IPS DF 4.7 (cell line): Measurements from ENCODE around the gene MCMBP.
"Not testable (repeated sequence)": the region's sequence is repeated elsewhere in the genome, so short reads cannot be mapped to it uniquely, and the experiment has no call there.

Experiments
- DNase-seq: peaks from one replicate; pipeline ENCODE4 v3.0.0-alpha.2; 2013; ENCODE audit warnings: low spot score; ENCODE audit errors: extremely low read depth

The MCMBP gene

GRCh38 chr10:119872610-119872859, at the start of gene MCMBP:
TSS of gene MCMBP (minus strand) at chr10:119872843. CDS start at chr10:119872584, 259 bp downstream.
- no peak for DNase-seq

GRCh38 chr10:119919826-119920225, 47.2 kb upstream of the MCMBP start:
- no peak for DNase-seq

GRCh38 chr10:119919271-119919670, 46.6 kb upstream of the MCMBP start:
- DNase-seq = no peak

- no peak for DNase-seq
Observed at GRCh38 chr10:119917777-119918176, 45.1 kb upstream of the MCMBP start.

GRCh38 chr10:119910689-119911088, 38.0 kb upstream of the MCMBP start:
- no peak for DNase-seq

GRCh38 chr10:119908166-119908565, 35.5 kb upstream of the MCMBP start:
- no peak for DNase-seq

- not testable (repeated sequence) for DNase-seq
Observed at GRCh38 chr10:119907695-119908094, 35.1 kb upstream of the MCMBP start.

- DNase-seq = no peak
Observed at GRCh38 chr10:119903946-119904666, 31.5 kb upstream of the MCMBP start.

GRCh38 chr10:119898577-119898976, 25.9 kb upstream of the MCMBP start:
- no peak for DNase-seq

GRCh38 chr10:119896937-119897770, 24.5 kb upstream of the MCMBP start:
- no peak for DNase-seq

- DNase-seq = no peak
Observed at GRCh38 chr10:119896061-119896655, 23.5 kb upstream of the MCMBP start.

GRCh38 chr10:119893845-119894427, 21.3 kb upstream of the MCMBP start:
- DNase-seq = no peak

- no peak for DNase-seq
Observed at GRCh38 chr10:119893074-119893473, 20.4 kb upstream of the MCMBP start.

- DNase-seq = peak; percentile 75
Observed at GRCh38 chr10:119892188-119893065, 19.8 kb upstream of the MCMBP start, which contains the start of gene SEC23IP. TSS of gene SEC23IP (plus strand) at chr10:119892730. CDS start at chr10:119892783, 53 bp downstream.

GRCh38 chr10:119891849-119892187, 19.2 kb upstream of the MCMBP start:
- DNase-seq = not testable (repeated sequence)

GRCh38 chr10:119890307-119890706, 17.7 kb upstream of the MCMBP start:
- not testable (repeated sequence) for DNase-seq

GRCh38 chr10:119889201-119889600, 16.6 kb upstream of the MCMBP start:
- not testable (repeated sequence) for DNase-seq

GRCh38 chr10:119888715-119889114, 16.1 kb upstream of the MCMBP start:
- DNase-seq = not testable (repeated sequence)

GRCh38 chr10:119886070-119886469, 13.4 kb upstream of the MCMBP start:
- not testable (repeated sequence) for DNase-seq

- DNase-seq = not testable (repeated sequence)
Observed at GRCh38 chr10:119883901-119884611, 11.4 kb upstream of the MCMBP start.
